Skeletal muscle tissue (tissue), 4 donors: ENCODE measurements around the gene SRRM2. TPM values are rescaled to one million over a fixed set of nuclear protein-coding genes. Genes with fewer than 3 reads are reported as not detected.
"Not testable (repeated sequence)": the region's sequence is repeated elsewhere in the genome, so short reads cannot be mapped to it uniquely, and the experiment has no call there.

Source experiments
- H3K27ac ChIP-seq: one replicate; pipeline ENCODE4 v1.7.0; 2013; ENCODE audit warnings: mild to moderate bottlenecking, low read depth, low read length, inconsistent platforms
- H3K27me3 ChIP-seq, 3 donors: one replicate each; pipeline ENCODE4 v1.7.0; 2013; ENCODE audit warnings: low read length in 3 of 3; ENCODE audit not compliant: control insufficient read depth in 3 of 3, insufficient read depth in 3 of 3
- H3K36me3 ChIP-seq, 3 donors: one replicate each; pipeline ENCODE4 v1.7.0; 2013; ENCODE audit warnings: low read length in 3 of 3; ENCODE audit not compliant: control insufficient read depth in 3 of 3, insufficient read depth in 3 of 3
- H3K4me1 ChIP-seq, 3 donors: one replicate each; pipeline ENCODE4 v1.7.0; 2013; ENCODE audit warnings: low read length in 3 of 3, mild to moderate bottlenecking in 3 of 3; ENCODE audit not compliant: control insufficient read depth in 3 of 3, insufficient read depth in 3 of 3
- H3K4me3 ChIP-seq, 3 donors: one replicate each; pipeline ENCODE4 v1.7.0; 2013; ENCODE audit warnings: low read length in 3 of 3
- H3K9ac ChIP-seq, 3 donors: one replicate each; pipeline ENCODE4 v1.7.0; 2013; ENCODE audit warnings: low read length in 3 of 3, mild to moderate bottlenecking in 3 of 3, moderate library complexity in 2 of 3, low read depth in 1 of 3
- H3K9me3 ChIP-seq, 3 donors: one replicate each; pipeline ENCODE4 v1.7.0; 2013; ENCODE audit warnings: low read length in 3 of 3; ENCODE audit not compliant: control insufficient read depth in 3 of 3
- total RNA-seq: library from RNA; depleted of rRNA; stranded (reverse); fragments of >200 nt; gene quantifications from one replicate; pipeline ENCODE4 v1.2.3, GENCODE V29; 2014
- donor health status: Osteomylitis.

SRRM2 gene
- total RNA-seq, 1 donor from 2014 or later: 70.5 TPM

DNA sequence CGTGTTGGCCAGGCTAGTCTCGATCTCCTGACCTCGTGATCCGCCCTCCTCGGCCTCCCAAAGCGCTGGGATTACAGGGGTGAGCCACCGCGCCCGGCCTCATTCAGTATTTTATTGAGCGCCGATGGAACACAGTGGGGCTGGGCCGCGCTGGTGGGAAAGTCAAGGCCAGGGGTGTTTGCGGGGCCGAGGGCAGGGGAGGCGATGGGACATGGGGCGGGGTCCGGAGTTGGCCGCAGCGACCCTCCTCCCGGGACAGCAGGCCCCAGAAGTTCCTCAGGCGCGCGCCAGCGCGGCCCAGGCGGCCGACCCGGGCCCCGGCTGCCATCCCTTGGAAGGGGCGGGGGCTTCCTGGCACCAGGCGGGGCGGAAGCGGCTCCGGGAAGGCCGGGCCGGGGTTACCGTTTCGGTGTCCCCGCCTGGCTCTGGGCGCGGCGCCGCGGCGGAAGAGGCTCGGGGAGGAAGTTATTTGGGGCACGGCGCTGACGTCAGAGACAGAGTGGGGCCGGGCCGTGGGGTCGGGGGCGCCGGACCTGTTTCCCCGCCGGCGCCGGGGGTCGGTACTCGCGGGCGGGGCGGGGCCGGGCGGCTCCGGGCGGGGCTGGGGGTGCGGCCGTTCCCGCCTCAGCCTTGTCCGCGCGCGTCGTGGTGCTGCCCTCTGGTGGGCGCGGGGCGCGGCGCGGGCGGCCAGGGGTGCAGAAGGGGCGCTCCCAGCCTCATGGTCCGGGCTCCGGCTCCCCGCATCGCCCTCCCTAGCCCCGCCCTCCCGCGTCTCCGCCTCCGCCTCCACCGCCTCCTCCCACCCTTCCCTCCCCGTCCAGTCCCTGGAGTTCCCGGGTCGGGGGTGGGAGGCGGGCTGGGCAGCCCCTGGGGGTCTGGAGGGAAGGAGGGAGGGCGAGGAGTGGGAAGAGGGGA lies 31.5 kb upstream of the SRRM2 start:
- Histone ChIP-seq H3K4me3 (peak overlapping the region in 2 of 3 donors; percentile 46 to 61), H3K9ac (peak overlapping the region in 2 of 3 donors; percentile 70 to 76), H3K27me3 (peaks cover 3 to 19% (median 12%) of the 10 kb centered on the region in 3 donors), H3K4me1 (peaks cover 10 to 18% (median 16%) of the 10 kb centered on the region in 3 donors), H3K27ac (no peak overlapping the region), H3K9me3 (no peaks in the 10 kb centered on the region), H3K36me3 (no peaks in the 10 kb centered on the region)

DNA sequence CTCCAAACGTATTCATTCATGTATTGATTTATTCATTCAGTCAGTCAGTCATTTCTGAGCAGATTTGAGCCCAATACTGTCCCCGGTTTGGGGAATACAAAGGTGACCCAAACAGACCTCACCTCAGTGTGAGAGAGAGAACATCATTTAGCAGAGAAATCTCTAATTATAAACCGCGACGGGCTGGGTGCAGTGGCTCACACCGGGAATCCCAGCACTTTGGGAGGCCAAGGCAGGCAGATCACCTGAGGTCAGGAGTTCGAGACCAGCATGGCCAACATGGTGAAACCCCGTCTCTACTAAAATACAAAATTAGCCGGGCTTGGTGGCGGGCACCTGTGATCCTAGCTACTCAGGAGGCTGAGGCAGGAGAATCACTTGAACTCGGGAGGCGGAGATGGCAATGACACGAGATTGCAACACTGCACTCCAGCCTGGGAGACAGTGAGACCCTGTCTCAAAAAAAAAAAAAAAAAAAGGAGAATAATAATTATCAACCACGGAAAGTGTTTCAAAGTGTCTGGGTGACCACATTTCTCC lies 30.7 kb upstream of the SRRM2 start:
- Histone ChIP-seq H3K4me3 (peak overlapping the region in 1 of 3 donors; percentile 9), H3K27me3 (peaks cover 3 to 12% (median 7%) of the 10 kb centered on the region in 3 donors), H3K4me1 (peaks cover 10 to 18% (median 16%) of the 10 kb centered on the region in 3 donors)
- not testable (repeated sequence) for H3K27ac ChIP-seq, H3K9me3 ChIP-seq, H3K36me3 ChIP-seq, H3K9ac ChIP-seq

DNA sequence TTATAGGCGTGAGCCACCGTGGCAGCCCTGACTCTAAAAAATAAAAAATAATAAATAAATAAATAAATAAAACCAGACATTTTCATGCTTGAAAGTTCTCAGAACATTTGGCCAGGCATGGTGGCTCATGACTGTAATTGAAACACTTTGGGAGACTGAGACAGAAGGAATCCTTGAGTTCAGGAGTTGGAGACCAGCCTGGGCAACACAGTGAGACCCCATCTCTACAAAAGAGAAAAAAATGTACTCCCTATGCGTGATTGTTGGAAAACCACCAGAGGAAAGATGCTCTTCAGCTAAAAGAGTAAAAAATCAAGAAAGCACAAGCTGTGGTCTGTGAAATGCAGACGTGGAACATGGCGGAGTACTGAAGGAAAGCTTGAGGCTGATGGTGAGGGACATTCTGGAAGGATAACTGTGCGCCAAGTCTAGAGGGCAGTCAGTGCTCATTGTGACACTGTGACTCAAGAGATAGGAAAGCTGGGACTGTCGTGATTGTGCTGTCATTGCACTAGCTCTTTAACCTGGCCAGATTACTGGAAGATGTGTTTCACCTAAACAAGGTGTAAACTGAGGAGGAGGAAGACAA lies 28.3 kb upstream of the SRRM2 start:
- Histone ChIP-seq H3K9ac (no peak overlapping the region), H3K4me3 (no peak overlapping the region), H3K27me3 (peaks cover 3 to 11% (median 7%) of the 10 kb centered on the region in 3 donors), H3K9me3 (no peaks in the 10 kb centered on the region), H3K4me1 (peaks cover 7 to 11% (median 11%) of the 10 kb centered on the region in 3 donors), H3K36me3 (no peaks in the 10 kb centered on the region), H3K27ac (no peak overlapping the region)

DNA sequence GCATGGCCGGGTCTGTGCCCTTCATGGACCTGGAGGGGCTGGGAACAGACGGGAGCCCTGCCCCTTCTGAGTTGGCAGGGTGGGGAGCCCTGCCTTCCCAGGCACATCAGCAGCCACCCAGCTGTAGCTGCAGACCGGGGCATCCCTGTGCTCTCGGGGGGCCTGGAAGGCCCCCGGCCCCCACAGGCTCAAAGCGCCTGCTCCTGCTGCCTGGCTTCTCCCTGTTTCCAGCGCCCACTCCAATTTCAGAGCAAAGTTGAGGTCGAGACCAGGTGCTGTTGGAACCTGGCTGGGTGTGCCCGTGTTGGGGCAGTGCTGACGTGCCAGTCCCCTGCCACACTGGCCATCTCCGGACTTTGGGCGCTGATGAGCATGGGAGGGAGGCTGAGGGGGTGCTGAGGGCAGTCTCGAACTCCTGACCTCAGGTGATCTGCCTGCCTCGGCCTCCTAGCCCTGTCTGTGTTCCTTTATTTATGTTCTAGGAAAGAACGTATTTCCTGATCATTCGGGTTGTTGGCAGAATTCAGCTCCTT lies 27.6 kb upstream of the SRRM2 start:
- Histone ChIP-seq H3K4me3 (no peak overlapping the region), H3K9ac (no peak overlapping the region), H3K27ac (no peak overlapping the region), H3K27me3 (peaks cover 3 to 11% (median 7%) of the 10 kb centered on the region in 3 donors), H3K9me3 (no peaks in the 10 kb centered on the region), H3K36me3 (no peaks in the 10 kb centered on the region), H3K4me1 (peaks cover under 1 to 4% (median 4%) of the 10 kb centered on the region in 3 donors)

DNA sequence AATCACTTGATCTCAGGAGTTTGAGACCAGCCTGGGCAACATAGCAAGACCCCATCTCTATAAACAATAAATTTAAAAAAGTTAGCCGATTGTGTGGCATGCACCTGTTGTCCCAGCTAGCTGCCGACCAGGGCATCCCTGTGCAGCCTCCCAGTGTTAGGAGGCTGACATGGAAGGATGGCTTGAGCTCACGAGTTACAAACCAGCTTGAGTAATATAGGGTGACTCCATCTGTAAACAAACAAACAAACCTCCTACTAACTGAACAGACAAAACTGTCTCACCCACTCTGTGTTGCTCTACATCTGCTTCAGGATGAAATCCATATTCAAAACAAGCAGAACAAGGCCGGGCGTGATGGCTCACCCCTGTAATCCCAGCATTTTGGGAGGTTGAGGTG lies 25.5 kb upstream of the SRRM2 start:
- no peak overlapping the region for H3K4me3 ChIP-seq
- no peaks in the 10 kb centered on the region for H3K4me1 ChIP-seq
- H3K36me3 ChIP-seq: no peaks in the 10 kb centered on the region
- no peak overlapping the region for H3K27ac ChIP-seq
- H3K9me3 ChIP-seq: no peaks in the 10 kb centered on the region
- H3K9ac ChIP-seq: no peak overlapping the region
- H3K27me3 ChIP-seq: peaks cover 7 to 14% (median 7%) of the 10 kb centered on the region in 3 donors

DNA sequence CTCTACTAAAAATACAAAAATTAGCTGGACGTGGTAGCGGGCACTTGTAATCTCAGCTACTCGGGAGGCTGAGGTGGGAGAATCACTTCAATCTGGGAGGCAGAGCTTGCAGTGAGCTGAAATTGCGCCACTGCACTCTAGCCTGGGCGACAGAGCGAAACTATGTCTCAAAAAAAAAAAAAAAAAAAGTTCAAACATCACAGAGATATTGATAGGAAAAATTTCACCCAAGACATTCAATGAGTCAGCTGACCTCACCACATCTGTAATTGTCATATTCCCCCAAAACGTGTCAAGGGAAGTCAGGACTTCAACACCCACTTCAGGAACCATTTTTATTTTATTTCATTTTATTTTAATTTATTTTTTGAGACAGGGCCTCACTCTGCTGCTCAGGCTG lies 24.4 kb upstream of the SRRM2 start:
- H3K9ac ChIP-seq: no peak overlapping the region
- H3K9me3 ChIP-seq: no peaks in the 10 kb centered on the region
- H3K36me3 ChIP-seq: no peaks in the 10 kb centered on the region
- no peaks in the 10 kb centered on the region for H3K4me1 ChIP-seq
- H3K4me3 ChIP-seq: no peak overlapping the region
- H3K27ac ChIP-seq: no peak overlapping the region
- H3K27me3 ChIP-seq: peaks cover 7 to 14% (median 7%) of the 10 kb centered on the region in 3 donors

DNA sequence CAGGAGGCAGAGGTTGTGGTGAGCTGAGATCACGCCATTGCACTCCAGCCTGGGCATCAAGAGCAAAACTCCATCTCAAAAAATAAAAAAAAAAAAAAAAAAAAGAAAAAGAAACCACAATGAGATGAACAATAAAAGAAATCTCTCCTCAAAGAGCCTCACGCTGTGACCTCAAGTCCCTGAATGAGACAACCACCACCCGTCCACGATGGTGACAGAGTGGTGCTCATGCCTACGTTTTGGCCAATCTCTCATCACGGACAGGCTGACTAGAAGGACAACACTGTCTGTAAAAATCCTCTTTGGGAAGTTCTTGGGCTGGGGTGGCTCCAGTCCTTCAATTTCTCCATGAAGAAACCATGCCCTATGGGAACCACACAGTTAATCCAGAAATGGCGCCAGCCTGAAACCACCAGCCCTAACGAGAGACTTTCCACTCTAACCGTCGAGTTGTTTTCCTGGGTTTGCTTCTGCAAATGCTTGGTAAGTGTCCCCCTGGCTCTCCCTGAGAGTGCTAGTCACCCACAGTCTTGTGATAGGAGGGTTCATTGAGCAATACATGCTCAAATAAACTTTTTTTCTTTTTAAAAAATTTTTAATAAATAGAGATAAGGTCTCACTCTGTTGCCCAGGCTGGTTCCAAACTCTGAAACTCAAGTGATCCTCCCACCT lies 17.5 kb upstream of the SRRM2 start:
- Histone ChIP-seq H3K4me1 (no peaks in the 10 kb centered on the region), H3K4me3 (no peak overlapping the region), H3K27ac (no peak overlapping the region), H3K27me3 (peaks cover 16 to 29% (median 24%) of the 10 kb centered on the region in 3 donors), H3K36me3 (no peaks in the 10 kb centered on the region), H3K9ac (no peak overlapping the region), H3K9me3 (no peaks in the 10 kb centered on the region)

DNA sequence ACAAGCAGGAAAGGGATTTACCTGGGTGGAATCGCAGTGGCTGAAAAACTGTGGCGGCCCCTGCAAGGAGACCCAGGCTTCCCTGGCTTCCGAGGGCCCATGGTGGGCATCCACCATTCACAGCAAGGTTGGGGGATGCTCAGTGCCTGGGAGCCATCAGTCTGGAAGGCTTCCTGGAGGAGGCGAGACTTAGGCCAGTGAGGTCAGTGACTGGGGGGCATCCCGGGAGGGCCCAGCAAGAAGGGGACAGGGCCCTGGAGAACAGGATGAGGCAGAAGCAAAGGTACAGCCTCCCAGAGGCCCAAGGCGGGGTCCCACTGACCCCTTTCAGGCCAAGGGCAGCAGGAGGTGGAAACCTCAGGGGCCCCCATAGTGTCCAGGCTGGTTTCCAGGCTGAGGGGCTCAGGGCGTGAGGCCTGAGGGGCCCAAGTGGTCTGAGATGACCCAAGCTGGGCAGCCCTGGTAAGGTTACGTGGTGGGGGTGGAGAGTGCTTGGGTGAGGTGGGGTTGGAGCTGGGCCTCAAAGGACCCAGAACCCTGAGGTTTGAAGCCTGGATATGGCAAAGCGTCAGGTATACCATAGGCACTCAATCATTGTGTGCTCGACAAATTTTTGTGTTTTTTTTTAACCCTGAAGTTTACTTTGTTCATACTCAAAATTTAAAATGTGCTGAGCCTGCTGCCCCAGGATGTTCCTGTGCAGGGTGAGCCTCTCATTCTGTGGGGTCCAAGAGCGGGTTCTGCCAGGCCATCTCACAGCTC lies 15.8 kb upstream of the SRRM2 start:
- Histone ChIP-seq H3K36me3 (no peaks in the 10 kb centered on the region), H3K4me3 (no peak overlapping the region), H3K9ac (no peak overlapping the region), H3K27ac (no peak overlapping the region), H3K27me3 (peaks cover 23 to 26% (median 24%) of the 10 kb centered on the region in 3 donors), H3K9me3 (no peaks in the 10 kb centered on the region), H3K4me1 (no peaks in the 10 kb centered on the region)

GRCh38 chr16:2737238-2737605 lies 15.2 kb upstream of the SRRM2 start:
- peaks cover 23 to 26% (median 24%) of the 10 kb centered on the region in 3 donors for H3K27me3 ChIP-seq
- H3K4me1 ChIP-seq: no peaks in the 10 kb centered on the region
- H3K9me3 ChIP-seq: no peaks in the 10 kb centered on the region
- no peak overlapping the region for H3K27ac ChIP-seq
- H3K36me3 ChIP-seq: no peaks in the 10 kb centered on the region
- H3K9ac ChIP-seq: no peak overlapping the region
- H3K4me3 ChIP-seq: no peak overlapping the region
